Neuronal stem cell (in vitro differentiated cells): ENCODE measurements around the gene ZNF740.

Experiments
- DNase-seq: peaks from one replicate; pipeline ENCODE4 v3.0.0-alpha.2; 2013; ENCODE audit warnings: low spot score
- H2AFZ ChIP-seq: one replicate; pipeline ENCODE4 v1.6.1; 2013; ENCODE audit warnings: mild to moderate bottlenecking, low read length, inconsistent platforms
- H2AK5ac ChIP-seq: 2 replicates; pipeline ENCODE4 v1.6.1; 2013; ENCODE audit warnings: low read depth, mild to moderate bottlenecking, inconsistent platforms, low read length, moderate library complexity, mixed read lengths
- H2BK120ac ChIP-seq: 2 replicates; pipeline ENCODE4 v1.6.1; 2013; ENCODE audit warnings: low read depth, mild to moderate bottlenecking, inconsistent platforms, low read length, moderate library complexity, mixed read lengths
- H2BK12ac ChIP-seq: one replicate; pipeline ENCODE4 v1.6.1; 2013; ENCODE audit warnings: low read length, inconsistent platforms
- H2BK15ac ChIP-seq: 2 replicates; pipeline ENCODE4 v1.6.1; 2013; ENCODE audit warnings: mild to moderate bottlenecking, low read length, inconsistent platforms, mixed read lengths
- H2BK5ac ChIP-seq: one replicate; pipeline ENCODE4 v1.6.1; 2013; ENCODE audit warnings: inconsistent platforms, mild to moderate bottlenecking, low read length, moderate library complexity
- H3K14ac ChIP-seq: one replicate; pipeline ENCODE4 v1.6.1; 2013; ENCODE audit warnings: low read length, inconsistent platforms
- H3K18ac ChIP-seq: 2 replicates; pipeline ENCODE4 v1.6.1; 2013; ENCODE audit warnings: low read length, inconsistent platforms
- H3K23ac ChIP-seq: 2 replicates; pipeline ENCODE4 v1.6.1; 2013; ENCODE audit warnings: low read depth, mild to moderate bottlenecking, mixed read lengths, low read length, inconsistent platforms; ENCODE audit not compliant: poor library complexity
- H3K27ac ChIP-seq: replicated peaks from 3 replicates; pipeline ENCODE4 v1.5.1; 2013; ENCODE audit warnings: low read length, inconsistent platforms
- H3K27me3 ChIP-seq, 3 experiments: 2 replicates each; pipeline ENCODE4 v1.6.1; 2013; ENCODE audit warnings: low read length in 3 of 3, mild to moderate bottlenecking in 2 of 3, inconsistent platforms in 1 of 3, low read depth in 1 of 3, mixed read lengths in 1 of 3, moderate library complexity in 1 of 3; ENCODE audit not compliant: control insufficient read depth in 3 of 3, insufficient read depth in 3 of 3
- H3K36me3 ChIP-seq, 2 donors: replicated peaks in 1 of 2; 2 replicates each; pipeline ENCODE4 v1.6.1; 2013; ENCODE audit warnings: low read length in 2 of 2; ENCODE audit not compliant: control insufficient read depth in 2 of 2, insufficient read depth in 2 of 2
- H3K4ac ChIP-seq: 2 replicates; pipeline ENCODE4 v1.6.1; 2013; ENCODE audit warnings: inconsistent platforms, mild to moderate bottlenecking, low read length, moderate library complexity
- H3K4me1 ChIP-seq, 2 donors: 1 replicate in 1 of 2; 2 replicates in 1 of 2; pipeline ENCODE4 v1.6.1; 2013; ENCODE audit warnings: low read length in 2 of 2, low read depth in 1 of 2; ENCODE audit not compliant: control insufficient read depth in 2 of 2, insufficient read depth in 1 of 2
- H3K4me2 ChIP-seq: one replicate; pipeline ENCODE4 v1.6.1; 2013; ENCODE audit warnings: mild to moderate bottlenecking, low read length, inconsistent platforms; ENCODE audit not compliant: insufficient read depth, poor library complexity, severe bottlenecking
- H3K4me3 ChIP-seq, 2 donors: 2 replicates each; pipeline ENCODE4 v1.5.1; 2013; ENCODE audit warnings: low read length in 2 of 2, mild to moderate bottlenecking in 2 of 2, inconsistent platforms in 1 of 2, moderate library complexity in 1 of 2
- H3K79me1 ChIP-seq: one replicate; pipeline ENCODE4 v1.6.1; 2013; ENCODE audit warnings: low read depth, mild to moderate bottlenecking, inconsistent platforms, low read length, moderate library complexity
- H3K9ac ChIP-seq: one replicate; pipeline ENCODE4 v1.6.1; 2013; ENCODE audit warnings: mild to moderate bottlenecking, low read depth, low read length, inconsistent platforms; ENCODE audit not compliant: poor library complexity
- H3K9me3 ChIP-seq, 2 donors: replicated peaks in 1 of 2; 2 replicates each; pipeline versions ENCODE3 to v1.6.1; 2013; ENCODE audit warnings: low read length in 2 of 2, mild to moderate bottlenecking in 2 of 2, inconsistent platforms in 1 of 2, low read depth in 1 of 2, mixed read lengths in 1 of 2, moderate library complexity in 1 of 2; ENCODE audit not compliant: control insufficient read depth in 2 of 2, insufficient read depth in 1 of 2
- H4K8ac ChIP-seq: one replicate; pipeline ENCODE4 v1.6.1; 2013; ENCODE audit warnings: low read depth, mild to moderate bottlenecking, inconsistent platforms, low read length, moderate library complexity
- H4K91ac ChIP-seq: one replicate; pipeline ENCODE4 v1.6.1; 2013; ENCODE audit warnings: low read length, low read depth, mild to moderate bottlenecking, inconsistent platforms; ENCODE audit not compliant: poor library complexity
- WGBS, 2 donors: extraction: QIAGEN DNeasy Blood & Tissue Kit; methylation state at CpG; one replicate each; pipeline ENCODE4 v1.1.7; 2013; ENCODE audit warnings: missing lambda C conversion rate in 2 of 2, mixed read lengths in 1 of 2; ENCODE audit not compliant: insufficient read length in 2 of 2, insufficient replicate concordance in 1 of 2; ENCODE audit errors: extremely low coverage in 2 of 2; 5-methylcytosine and 5-hydroxymethylcytosine counted together

Gene ZNF740

GRCh38 chr12:53182903-53183302 is 2.4 kb downstream of the ZNF740 start:
- H3K4me1 ChIP-seq, result peaks cover 13 to 20% of the 10 kb centered on the region in 2 donors
- H3K27ac ChIP-seq, result no peak overlapping the region
- H3K4me3 ChIP-seq, result no peak overlapping the region
- H3K36me3 ChIP-seq, result peaks cover 41 to 63% of the 10 kb centered on the region in 2 donors
- H2AK5ac ChIP-seq, result no peak overlapping the region
- no peak overlapping the region for H3K4me2 ChIP-seq
- no peak overlapping the region for H2BK12ac ChIP-seq
- H2AFZ ChIP-seq, result no peak overlapping the region
- no peak for DNase-seq
- WGBS, 2 donors, result no CpG with 5 or more reads among the region's 2 CpGs
- H3K18ac ChIP-seq, result no peak overlapping the region
- no peak overlapping the region for H4K91ac ChIP-seq
- no peak overlapping the region for H2BK15ac ChIP-seq
- H3K9ac ChIP-seq, result no peak overlapping the region
- peaks cover 2 to 5% of the 10 kb centered on the region in 2 donors for H3K9me3 ChIP-seq
- no peak overlapping the region for H2BK120ac ChIP-seq
- H3K79me1 ChIP-seq, result peaks cover 4% of the 10 kb centered on the region
- H2BK5ac ChIP-seq, result no peak overlapping the region
- H3K14ac ChIP-seq, result no peak overlapping the region
- no peak overlapping the region for H3K4ac ChIP-seq
- H3K23ac ChIP-seq, result no peak overlapping the region
- no peaks in the 10 kb centered on the region for H3K27me3 ChIP-seq
- H4K8ac ChIP-seq, result no peak overlapping the region

GRCh38 chr12:53184828-53185227 is 4.3 kb downstream of the ZNF740 start:
- Histone ChIP-seq H3K36me3 (peaks cover 45 to 80% of the 10 kb centered on the region in 2 donors), H2BK12ac (no peak overlapping the region), H4K8ac (no peak overlapping the region), H3K4me3 (no peak overlapping the region), H3K23ac (no peak overlapping the region), H2BK15ac (no peak overlapping the region), H2AK5ac (no peak overlapping the region), H3K9ac (no peak overlapping the region), H2BK120ac (no peak overlapping the region), H4K91ac (no peak overlapping the region), H3K4me2 (no peak overlapping the region), H3K79me1 (peaks cover 4% of the 10 kb centered on the region), H3K27ac (no peak overlapping the region), H2BK5ac (no peak overlapping the region), H3K4ac (no peak overlapping the region), H3K9me3 (peaks cover 2 to 5% of the 10 kb centered on the region in 2 donors), H3K18ac (no peak overlapping the region), H3K4me1 (peaks cover 13 to 18% of the 10 kb centered on the region in 2 donors), H2AFZ (no peak overlapping the region), H3K27me3 (no peaks in the 10 kb centered on the region), H3K14ac (no peak overlapping the region)
- no CpG with 5 or more reads among the region's 6 CpGs for WGBS, 2 donors
- no peak for DNase-seq

- Histone ChIP-seq H3K4me2 (no peak overlapping the region), H3K36me3 (peaks cover 45 to 86% of the 10 kb centered on the region in 2 donors), H3K79me1 (peaks cover 4% of the 10 kb centered on the region), H2BK15ac (no peak overlapping the region), H2BK5ac (no peak overlapping the region), H4K8ac (no peak overlapping the region), H4K91ac (no peak overlapping the region), H3K27me3 (no peaks in the 10 kb centered on the region), H2AK5ac (no peak overlapping the region), H3K4ac (no peak overlapping the region), H2BK120ac (no peak overlapping the region), H3K18ac (no peak overlapping the region), H2BK12ac (no peak overlapping the region), H3K27ac (no peak overlapping the region), H3K14ac (no peak overlapping the region), H3K4me3 (no peak overlapping the region), H3K9me3 (peaks cover 2 to 5% of the 10 kb centered on the region in 2 donors), H2AFZ (no peak overlapping the region), H3K9ac (no peak overlapping the region), H3K23ac (no peak overlapping the region), H3K4me1 (peaks cover 13 to 18% of the 10 kb centered on the region in 2 donors)
- WGBS, 2 donors, result no CpG with 5 or more reads among the region's 3 CpGs
- no peak for DNase-seq
Measured at GRCh38 chr12:53185582-53186153, 5.1 kb downstream of the ZNF740 start.

DNA sequence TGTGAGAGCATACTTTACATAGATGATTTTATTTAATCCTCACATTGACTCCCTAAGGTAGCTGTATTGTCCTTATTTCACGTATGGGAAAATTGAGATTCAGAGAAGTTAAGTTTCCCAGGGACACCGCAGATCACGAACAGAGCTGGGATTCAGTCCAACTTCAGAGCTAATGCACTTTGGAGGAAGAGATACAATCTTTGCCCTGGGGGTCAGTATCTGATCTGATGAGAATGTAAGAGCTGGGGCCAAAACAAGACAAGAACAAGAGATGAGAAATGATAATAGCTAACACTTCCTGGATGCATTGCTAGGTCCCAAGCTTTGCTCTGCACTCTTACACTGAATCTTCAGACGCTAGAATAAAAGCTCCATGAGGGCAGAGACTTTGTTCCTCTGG is 6.2 kb downstream of the ZNF740 start:
- peaks cover 51 to 92% of the 10 kb centered on the region in 2 donors for H3K36me3 ChIP-seq

More for the DNA sequence above, 6.2 kb downstream of the ZNF740 start:
- Histone ChIP-seq H2BK5ac (no peak overlapping the region), H3K79me1 (peaks cover 4% of the 10 kb centered on the region), H4K91ac (no peak overlapping the region), H2BK12ac (no peak overlapping the region), H3K14ac (no peak overlapping the region), H3K4ac (no peak overlapping the region), H3K27ac (no peak overlapping the region), H3K9me3 (peaks cover 2 to 5% of the 10 kb centered on the region in 2 donors), H2BK120ac (no peak overlapping the region), H2AK5ac (no peak overlapping the region), H3K23ac (no peak overlapping the region), H3K4me1 (peaks cover 11 to 14% of the 10 kb centered on the region in 2 donors), H3K4me2 (no peak overlapping the region), H3K18ac (no peak overlapping the region), H3K27me3 (no peaks in the 10 kb centered on the region), H3K4me3 (no peak overlapping the region), H2AFZ (no peak overlapping the region), H4K8ac (no peak overlapping the region), H2BK15ac (no peak overlapping the region), H3K9ac (no peak overlapping the region)
- no peak for DNase-seq
- WGBS, 2 donors, result no CpG with 5 or more reads among the region's 4 CpGs
